ENCODE results near the gene INSIG1.

DNA sequence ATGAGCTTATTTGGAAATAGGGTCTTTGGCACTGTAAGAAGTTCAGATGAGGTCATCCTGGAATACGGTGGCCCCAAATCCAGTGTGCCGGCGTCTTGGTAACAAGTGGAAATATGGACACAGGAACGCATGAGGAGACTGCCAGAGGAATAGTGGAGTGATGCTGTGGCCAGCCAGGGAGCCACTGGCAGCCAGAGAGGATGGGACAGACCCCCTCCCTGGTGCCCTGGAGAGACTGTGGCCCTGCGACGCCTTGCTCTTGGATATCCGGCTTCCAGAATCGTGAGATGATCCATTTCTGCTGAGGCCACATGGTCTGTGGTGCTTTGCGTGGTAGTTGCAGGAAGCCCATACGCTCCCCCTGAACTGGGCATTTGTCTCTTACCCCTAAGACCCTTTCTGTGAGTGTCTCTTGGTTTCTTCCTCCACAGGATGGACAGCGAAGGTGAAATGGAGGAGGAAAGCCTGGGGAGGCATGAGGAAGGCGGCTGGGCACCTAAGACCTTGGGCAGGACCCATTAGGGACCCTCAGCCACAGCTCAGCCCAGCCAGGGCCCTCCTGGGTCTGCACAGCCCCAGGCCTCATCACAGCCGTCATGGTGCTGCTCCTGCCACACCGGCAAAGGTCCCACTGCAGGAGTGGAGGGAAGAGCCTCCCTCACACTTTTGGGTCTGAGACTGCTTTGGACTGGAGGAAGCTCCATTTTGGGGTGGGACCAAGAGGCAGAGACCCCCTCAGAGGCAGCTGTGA, 53.6 kb downstream of the INSIG1 start:
- TF ChIP-seq, protein P1, sequence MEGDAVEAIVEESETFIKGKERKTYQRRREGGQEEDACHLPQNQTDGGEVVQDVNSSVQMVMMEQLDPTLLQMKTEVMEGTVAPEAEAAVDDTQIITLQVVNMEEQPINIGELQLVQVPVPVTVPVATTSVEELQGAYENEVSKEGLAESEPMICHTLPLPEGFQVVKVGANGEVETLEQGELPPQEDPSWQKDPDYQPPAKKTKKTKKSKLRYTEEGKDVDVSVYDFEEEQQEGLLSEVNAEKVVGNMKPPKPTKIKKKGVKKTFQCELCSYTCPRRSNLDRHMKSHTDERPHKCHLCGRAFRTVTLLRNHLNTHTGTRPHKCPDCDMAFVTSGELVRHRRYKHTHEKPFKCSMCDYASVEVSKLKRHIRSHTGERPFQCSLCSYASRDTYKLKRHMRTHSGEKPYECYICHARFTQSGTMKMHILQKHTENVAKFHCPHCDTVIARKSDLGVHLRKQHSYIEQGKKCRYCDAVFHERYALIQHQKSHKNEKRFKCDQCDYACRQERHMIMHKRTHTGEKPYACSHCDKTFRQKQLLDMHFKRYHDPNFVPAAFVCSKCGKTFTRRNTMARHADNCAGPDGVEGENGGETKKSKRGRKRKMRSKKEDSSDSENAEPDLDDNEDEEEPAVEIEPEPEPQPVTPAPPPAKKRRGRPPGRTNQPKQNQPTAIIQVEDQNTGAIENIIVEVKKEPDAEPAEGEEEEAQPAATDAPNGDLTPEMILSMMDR (IDR thresholded peaks at IDR 0.05; ENCODE audit: borderline replicate concordance, extremely low read depth, low read length, poor library complexity, severe bottlenecking), result no peak
- no peak for TF ChIP-seq EZH2 (IDR thresholded peaks at IDR 0.05; ENCODE audit: borderline replicate concordance, low read depth, low read length, severe bottlenecking)

All from DND-41 (cell line).